ENCODE results near the gene GLDN. TPM values are rescaled to one million over a fixed set of nuclear protein-coding genes. Genes with fewer than 3 reads are reported as not detected.
A peak's percentile ranks its signal among the peaks of the same experiment; 100 is the strongest.

Gene GLDN
- total and polyA plus RNA-seq, 2 experiments from 2014 or later = 0.32 to 1.2 TPM

GRCh38 chr15:51367322-51367976, 26.0 kb downstream of the GLDN start:
- H2AFZ ChIP-seq = no peak overlapping the region

More at GRCh38 chr15:51367322-51367976, 26.0 kb downstream of the GLDN start:
- H3K4me1 ChIP-seq (ENCODE audit: insufficient read depth) = no peaks in the 10 kb centered on the region; the same call in 1 of the 2 replicates
- TF ChIP-seq EZH2phosphoT487 (IDR thresholded peaks at IDR 0.05; ENCODE audit: unreplicated experiment) (no peak), JUNB (IDR thresholded peaks at IDR 0.05; ENCODE audit: unreplicated experiment) (no peak), NANOG (IDR thresholded peaks at IDR 0.05; ENCODE audit: borderline replicate concordance) (no peak), CREB1 (CRISPR knock-in tag; IDR thresholded peaks at IDR 0.05; ENCODE audit: low read depth) (no peak), ZNF331 (CRISPR knock-in tag; IDR thresholded peaks at IDR 0.05; ENCODE audit: low read depth) (no peak), ETS1 (IDR thresholded peaks at IDR 0.05) (no peak), CTCF (conservative IDR thresholded peaks at IDR 0.05; ENCODE audit: low read depth in 2 of 2) (no peak), ZNF114 (CRISPR knock-in tag; IDR thresholded peaks at IDR 0.05) (no peak), REST (IDR thresholded peaks at IDR 0.05; ENCODE audit: unreplicated experiment) (no peak), EZH2 (IDR thresholded peaks at IDR 0.05; ENCODE audit: low read depth, unreplicated experiment) (no peak), STAT1 (IDR thresholded peaks at IDR 0.05; ENCODE audit: unreplicated experiment) (no peak), POLR2AphosphoS5 (IDR thresholded peaks at IDR 0.05; ENCODE audit: low read depth) (no peak), ZNF462 (CRISPR knock-in tag; IDR thresholded peaks at IDR 0.05) (no peak)
- no peak overlapping the region for H3K4me2 ChIP-seq
- H3K4me1 Mint-ChIP-seq = peaks cover 7% of the 10 kb centered on the region; the same call in 2 of the 3 replicates
- DNase-seq (ENCODE audit: low spot score) (no peak), ATAC-seq (peak; percentile 39; the same call in 2 of the 3 replicates)
- H3K27ac Mint-ChIP-seq = no peak overlapping the region
- no peaks in the 10 kb centered on the region for H3K9me3 Mint-ChIP-seq
- H3F3A ChIP-seq (replicated peaks; ENCODE audit: low read depth) = no peaks in the 10 kb centered on the region
- H3K27me3 ChIP-seq (ENCODE audit: insufficient read depth) = no peaks in the 10 kb centered on the region
- H3K36me3 Mint-ChIP-seq (ENCODE audit: low read depth) = no peaks in the 10 kb centered on the region
- no peaks in the 10 kb centered on the region for H3K79me2 ChIP-seq (replicated peaks; ENCODE audit: insufficient read depth)
- no peaks in the 10 kb centered on the region for H3K9me2 ChIP-seq (ENCODE audit: insufficient read depth)
- H3K4me3 ChIP-seq = no peak overlapping the region
- no peak overlapping the region for H3K4me3 Mint-ChIP-seq
- peaks cover 1% of the 10 kb centered on the region for H3K27me3 Mint-ChIP-seq (ENCODE audit: insufficient read depth, low read depth, poor library complexity)
- no peak overlapping the region for H3K27ac ChIP-seq (ENCODE audit: low read depth)
- H3K36me3 ChIP-seq (ENCODE audit: insufficient read depth) = no peaks in the 10 kb centered on the region
- no peaks in the 10 kb centered on the region for H4K20me1 ChIP-seq (replicated peaks; ENCODE audit: insufficient read depth)

Measured in GM23338 (cell line).